HepG2 (cell line): ENCODE data around the gene APOL2. TPM values are rescaled to one million over a fixed set of nuclear protein-coding genes. Genes with fewer than 3 reads are reported as not detected.

ENCODE experiments used
- FIP1L1 ChIP-seq: fragments of 200-400 bp; formaldehyde crosslinking; IDR thresholded peaks from 2 replicates; pipeline ENCODE4 v1.6.1; 2018; ENCODE audit warnings: low read depth, mild to moderate bottlenecking, low read length, moderate library complexity, borderline replicate concordance; ENCODE audit not compliant: insufficient read depth
- FLYWCH1 ChIP-seq: sonication (generic); formaldehyde crosslinking; IDR thresholded peaks from 2 replicates; pipeline ENCODE4 v1.8.1; 2023; ENCODE audit warnings: mild to moderate bottlenecking, missing genetic modification reagents
- HNRNPK ChIP-seq: fragments of 200-400 bp; formaldehyde crosslinking; IDR thresholded peaks from 2 replicates; pipeline ENCODE4 v1.6.1; 2018; ENCODE audit warnings: low read length, low read depth, moderate library complexity, mild to moderate bottlenecking; ENCODE audit not compliant: poor library complexity, severe bottlenecking
- RARG ChIP-seq: sonication (generic); formaldehyde crosslinking; IDR thresholded peaks from 2 replicates; pipeline ENCODE4 v1.4.0; 2020; ENCODE audit warnings: low read depth, mild to moderate bottlenecking, missing genetic modification reagents
- TEAD3 ChIP-seq: optimal IDR thresholded peaks from 2 replicates; pipeline ENCODE3; 2016; ENCODE audit warnings: borderline replicate concordance
- ZC3H4 ChIP-seq: sonication (generic); formaldehyde crosslinking; IDR thresholded peaks from 2 replicates; pipeline ENCODE4 v1.4.0; 2020; ENCODE audit warnings: missing genetic modification reagents, borderline replicate concordance
- ZFX ChIP-seq: sonication (generic); formaldehyde crosslinking; IDR thresholded peaks from 2 replicates; pipeline ENCODE4 v1.4.0; 2020; ENCODE audit warnings: mild to moderate bottlenecking, low read depth, missing genetic modification reagents, moderate library complexity
- ZNF720 ChIP-seq: sonication (generic); formaldehyde crosslinking; IDR thresholded peaks from 2 replicates; pipeline ENCODE4 v1.4.0; 2020; ENCODE audit warnings: missing genetic modification reagents
- ZNF780A ChIP-seq: sonication (generic); formaldehyde crosslinking; IDR thresholded peaks from 2 replicates; pipeline ENCODE4 v1.8.0; 2022; ENCODE audit warnings: mild to moderate bottlenecking, missing genetic modification reagents, moderate library complexity
- ZNF879 ChIP-seq: sonication (generic); formaldehyde crosslinking; IDR thresholded peaks from 2 replicates; pipeline ENCODE4 v1.8.1; 2023; ENCODE audit warnings: missing genetic modification reagents
- polyA plus RNA-seq, 8 experiments: library from polyadenylated mRNA; depleted of rRNA in 3 of 8; stranded (reverse) in 7 of 8; unstranded in 1 of 8; fragments of >200 nt; fragmentation: Illumina TruSeq in 4 of 8; extraction: Trizol in 4 of 8; gene quantifications; 2 replicates each; pipeline versions ENCODE4 v1.2.1 to v1.2.3, GENCODE V29; 2011 to 2016; ENCODE audit warnings: low read depth in 4 of 8, missing spikeins in 1 of 8, mixed read lengths in 1 of 8; ENCODE audit not compliant: insufficient read depth in 1 of 8
- total RNA-seq, 5 experiments: library from RNA; depleted of rRNA; stranded (reverse); fragments of >200 nt; fragmentation: Illumina TruSeq; extraction: Trizol; gene quantifications; 2 replicates each; pipeline ENCODE4 v1.2.3, GENCODE V29; 2016; ENCODE audit warnings: low read depth in 1 of 5
- TF ChIP-seq, protein P1 (sequence below): sonication (generic); formaldehyde crosslinking; IDR thresholded peaks from 2 replicates; pipeline ENCODE4 v1.5.1; 2020; ENCODE audit warnings: mild to moderate bottlenecking, missing genetic modification reagents
- TF ChIP-seq, protein P2 (sequence below): sonication (generic); formaldehyde crosslinking; IDR thresholded peaks from 2 replicates; pipeline ENCODE4 v1.5.0; 2020; ENCODE audit warnings: mild to moderate bottlenecking, missing genetic modification reagents, moderate library complexity
- TF ChIP-seq, protein P3 (sequence below): sonication (generic); formaldehyde crosslinking; IDR thresholded peaks from 2 replicates; pipeline ENCODE4 v1.5.1; 2020; ENCODE audit warnings: mild to moderate bottlenecking, missing genetic modification reagents, moderate library complexity

Gene APOL2
- total and polyA plus RNA-seq, 2 of the 13 experiments (the other 11 are each of a cell fraction or from before 2014, with no cell fraction given) = 28.7 to 51.2 TPM

DNA sequence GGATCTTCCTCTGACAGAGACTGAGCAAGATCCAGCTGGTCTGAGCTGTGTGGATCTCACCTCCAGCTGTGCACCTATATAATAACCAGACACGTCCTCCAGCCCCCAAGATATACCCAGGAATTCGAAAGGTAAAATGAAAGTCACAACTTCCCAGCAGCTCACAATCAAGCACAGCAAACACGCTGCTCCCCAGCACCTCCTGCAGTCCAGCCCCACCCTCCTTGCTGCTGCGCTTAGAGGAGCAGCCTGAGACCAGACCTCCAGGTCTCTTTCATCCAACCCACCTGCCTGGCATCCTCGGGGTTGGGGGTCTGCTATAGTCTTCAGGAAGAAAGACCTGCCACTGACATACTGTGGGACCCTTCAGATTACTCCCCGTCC, 34.7 kb downstream of the APOL2 start (continued):
- TF ChIP-seq FIP1L1 = no peak
- TF ChIP-seq, protein P1, sequence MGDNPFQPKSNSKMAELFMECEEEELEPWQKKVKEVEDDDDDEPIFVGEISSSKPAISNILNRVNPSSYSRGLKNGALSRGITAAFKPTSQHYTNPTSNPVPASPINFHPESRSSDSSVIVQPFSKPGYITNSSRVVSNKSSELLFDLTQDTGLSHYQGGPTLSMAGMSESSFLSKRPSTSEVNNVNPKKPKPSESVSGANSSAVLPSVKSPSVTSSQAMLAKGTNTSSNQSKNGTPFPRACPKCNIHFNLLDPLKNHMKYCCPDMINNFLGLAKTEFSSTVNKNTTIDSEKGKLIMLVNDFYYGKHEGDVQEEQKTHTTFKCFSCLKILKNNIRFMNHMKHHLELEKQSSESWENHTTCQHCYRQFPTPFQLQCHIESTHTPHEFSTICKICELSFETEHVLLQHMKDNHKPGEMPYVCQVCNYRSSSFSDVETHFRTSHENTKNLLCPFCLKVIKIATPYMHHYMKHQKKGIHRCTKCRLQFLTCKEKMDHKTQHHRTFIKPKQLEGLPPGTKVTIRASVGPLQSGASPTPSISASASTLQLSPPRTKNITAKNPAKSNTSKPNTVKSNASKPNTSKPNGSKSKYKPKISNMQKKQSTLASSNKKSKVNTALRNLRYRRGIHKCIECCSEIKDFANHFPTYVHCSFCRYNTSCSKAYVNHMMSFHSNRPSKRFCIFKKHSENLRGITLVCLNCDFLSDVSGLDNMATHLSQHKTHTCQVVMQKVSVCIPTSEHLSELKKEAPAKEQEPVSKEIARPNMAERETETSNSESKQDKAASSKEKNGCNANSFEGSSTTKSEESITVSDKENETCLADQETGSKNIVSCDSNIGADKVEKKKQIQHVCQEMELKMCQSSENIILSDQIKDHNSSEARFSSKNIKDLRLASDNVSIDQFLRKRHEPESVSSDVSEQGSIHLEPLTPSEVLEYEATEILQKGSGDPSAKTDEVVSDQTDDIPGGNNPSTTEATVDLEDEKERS (CRISPR knock-in tag) = no peak
- TF ChIP-seq ZC3H4 (CRISPR knock-in tag) = no peak
- TF ChIP-seq FLYWCH1 = no peak
- TF ChIP-seq, protein P2, sequence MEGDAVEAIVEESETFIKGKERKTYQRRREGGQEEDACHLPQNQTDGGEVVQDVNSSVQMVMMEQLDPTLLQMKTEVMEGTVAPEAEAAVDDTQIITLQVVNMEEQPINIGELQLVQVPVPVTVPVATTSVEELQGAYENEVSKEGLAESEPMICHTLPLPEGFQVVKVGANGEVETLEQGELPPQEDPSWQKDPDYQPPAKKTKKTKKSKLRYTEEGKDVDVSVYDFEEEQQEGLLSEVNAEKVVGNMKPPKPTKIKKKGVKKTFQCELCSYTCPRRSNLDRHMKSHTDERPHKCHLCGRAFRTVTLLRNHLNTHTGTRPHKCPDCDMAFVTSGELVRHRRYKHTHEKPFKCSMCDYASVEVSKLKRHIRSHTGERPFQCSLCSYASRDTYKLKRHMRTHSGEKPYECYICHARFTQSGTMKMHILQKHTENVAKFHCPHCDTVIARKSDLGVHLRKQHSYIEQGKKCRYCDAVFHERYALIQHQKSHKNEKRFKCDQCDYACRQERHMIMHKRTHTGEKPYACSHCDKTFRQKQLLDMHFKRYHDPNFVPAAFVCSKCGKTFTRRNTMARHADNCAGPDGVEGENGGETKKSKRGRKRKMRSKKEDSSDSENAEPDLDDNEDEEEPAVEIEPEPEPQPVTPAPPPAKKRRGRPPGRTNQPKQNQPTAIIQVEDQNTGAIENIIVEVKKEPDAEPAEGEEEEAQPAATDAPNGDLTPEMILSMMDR (CRISPR knock-in tag) = peak; percentile 36; the same call in 1 of the 2 replicates
- TF ChIP-seq RARG = no peak
- TF ChIP-seq ZFX (CRISPR knock-in tag) = no peak
- TF ChIP-seq, protein P3, sequence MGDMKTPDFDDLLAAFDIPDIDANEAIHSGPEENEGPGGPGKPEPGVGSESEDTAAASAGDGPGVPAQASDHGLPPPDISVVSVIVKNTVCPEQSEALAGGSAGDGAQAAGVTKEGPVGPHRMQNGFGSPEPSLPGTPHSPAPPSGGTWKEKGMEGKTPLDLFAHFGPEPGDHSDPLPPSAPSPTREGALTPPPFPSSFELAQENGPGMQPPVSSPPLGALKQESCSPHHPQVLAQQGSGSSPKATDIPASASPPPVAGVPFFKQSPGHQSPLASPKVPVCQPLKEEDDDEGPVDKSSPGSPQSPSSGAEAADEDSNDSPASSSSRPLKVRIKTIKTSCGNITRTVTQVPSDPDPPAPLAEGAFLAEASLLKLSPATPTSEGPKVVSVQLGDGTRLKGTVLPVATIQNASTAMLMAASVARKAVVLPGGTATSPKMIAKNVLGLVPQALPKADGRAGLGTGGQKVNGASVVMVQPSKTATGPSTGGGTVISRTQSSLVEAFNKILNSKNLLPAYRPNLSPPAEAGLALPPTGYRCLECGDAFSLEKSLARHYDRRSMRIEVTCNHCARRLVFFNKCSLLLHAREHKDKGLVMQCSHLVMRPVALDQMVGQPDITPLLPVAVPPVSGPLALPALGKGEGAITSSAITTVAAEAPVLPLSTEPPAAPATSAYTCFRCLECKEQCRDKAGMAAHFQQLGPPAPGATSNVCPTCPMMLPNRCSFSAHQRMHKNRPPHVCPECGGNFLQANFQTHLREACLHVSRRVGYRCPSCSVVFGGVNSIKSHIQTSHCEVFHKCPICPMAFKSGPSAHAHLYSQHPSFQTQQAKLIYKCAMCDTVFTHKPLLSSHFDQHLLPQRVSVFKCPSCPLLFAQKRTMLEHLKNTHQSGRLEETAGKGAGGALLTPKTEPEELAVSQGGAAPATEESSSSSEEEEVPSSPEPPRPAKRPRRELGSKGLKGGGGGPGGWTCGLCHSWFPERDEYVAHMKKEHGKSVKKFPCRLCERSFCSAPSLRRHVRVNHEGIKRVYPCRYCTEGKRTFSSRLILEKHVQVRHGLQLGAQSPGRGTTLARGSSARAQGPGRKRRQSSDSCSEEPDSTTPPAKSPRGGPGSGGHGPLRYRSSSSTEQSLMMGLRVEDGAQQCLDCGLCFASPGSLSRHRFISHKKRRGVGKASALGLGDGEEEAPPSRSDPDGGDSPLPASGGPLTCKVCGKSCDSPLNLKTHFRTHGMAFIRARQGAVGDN (CRISPR knock-in tag) = 0 out of 2 replicates have a peak, but pooled peaks have one; percentile 10
- TF ChIP-seq ZNF720 (CRISPR knock-in tag) = no peak
- no peak for TF ChIP-seq ZNF879 (CRISPR knock-in tag)
- TF ChIP-seq ZNF780A (CRISPR knock-in tag) = no peak
- TF ChIP-seq HNRNPK = no peak
- TF ChIP-seq TEAD3 (CRISPR knock-in tag) = peak; percentile 14
